Measurements from ENCODE around the gene TUBGCP6.
A peak's percentile ranks its signal among the peaks of the same experiment; 100 is the strongest.

Gene TUBGCP6

GRCh38 chr22:50238755-50239154 lies 6.1 kb downstream of the TUBGCP6 start:
- TF ChIP-seq, protein P1, sequence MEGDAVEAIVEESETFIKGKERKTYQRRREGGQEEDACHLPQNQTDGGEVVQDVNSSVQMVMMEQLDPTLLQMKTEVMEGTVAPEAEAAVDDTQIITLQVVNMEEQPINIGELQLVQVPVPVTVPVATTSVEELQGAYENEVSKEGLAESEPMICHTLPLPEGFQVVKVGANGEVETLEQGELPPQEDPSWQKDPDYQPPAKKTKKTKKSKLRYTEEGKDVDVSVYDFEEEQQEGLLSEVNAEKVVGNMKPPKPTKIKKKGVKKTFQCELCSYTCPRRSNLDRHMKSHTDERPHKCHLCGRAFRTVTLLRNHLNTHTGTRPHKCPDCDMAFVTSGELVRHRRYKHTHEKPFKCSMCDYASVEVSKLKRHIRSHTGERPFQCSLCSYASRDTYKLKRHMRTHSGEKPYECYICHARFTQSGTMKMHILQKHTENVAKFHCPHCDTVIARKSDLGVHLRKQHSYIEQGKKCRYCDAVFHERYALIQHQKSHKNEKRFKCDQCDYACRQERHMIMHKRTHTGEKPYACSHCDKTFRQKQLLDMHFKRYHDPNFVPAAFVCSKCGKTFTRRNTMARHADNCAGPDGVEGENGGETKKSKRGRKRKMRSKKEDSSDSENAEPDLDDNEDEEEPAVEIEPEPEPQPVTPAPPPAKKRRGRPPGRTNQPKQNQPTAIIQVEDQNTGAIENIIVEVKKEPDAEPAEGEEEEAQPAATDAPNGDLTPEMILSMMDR (IDR thresholded peaks at IDR 0.05; ENCODE audit: low read depth, low read length), result no peak
- TF ChIP-seq MAX (IDR thresholded peaks at IDR 0.05; ENCODE audit: low read depth, low read length), result no peak
- TF ChIP-seq POLR2A (IDR thresholded peaks at IDR 0.05; ENCODE audit: extremely low read depth, insufficient read length), result no peak
- no peak overlapping the region for H3K4me3 ChIP-seq (ENCODE audit: low read depth, low read length)
- no peak for DNase-seq (ENCODE audit: low read depth)

DNA sequence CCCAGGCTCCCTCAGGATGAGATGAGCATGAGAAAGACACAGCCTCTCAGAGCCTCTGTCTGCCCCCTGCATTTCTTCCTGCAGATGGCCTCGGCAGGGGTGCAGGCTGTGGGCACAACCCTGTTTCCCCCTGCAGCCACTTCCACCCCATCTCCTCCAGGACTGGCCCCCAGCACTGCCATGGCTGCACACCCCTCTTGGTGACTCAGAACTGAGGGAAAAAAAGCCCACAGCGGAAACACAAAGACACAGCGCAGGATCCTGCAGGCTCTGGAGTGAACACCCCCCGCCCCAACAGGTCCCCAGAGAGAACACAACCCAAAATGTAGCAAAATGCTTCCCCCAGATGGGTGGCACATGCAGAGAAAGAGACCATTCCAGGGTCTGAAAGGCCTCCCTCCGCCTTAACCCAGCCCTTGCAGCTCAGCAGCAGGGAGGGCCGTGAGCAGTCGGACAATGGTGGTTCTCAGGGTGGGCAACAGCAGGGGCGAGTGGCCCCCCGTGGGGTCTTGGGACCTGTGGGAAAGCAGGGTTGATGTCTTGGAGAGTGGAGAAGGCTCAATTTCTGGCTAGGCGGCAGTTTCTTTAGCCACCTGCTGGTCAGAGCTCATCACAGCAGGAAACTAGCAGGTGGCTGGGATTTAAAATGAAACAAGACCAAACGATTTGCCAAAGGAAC lies 8.0 kb downstream of the TUBGCP6 start:
- no peak for TF ChIP-seq MYC (IDR thresholded peaks at IDR 0.05; ENCODE audit: low read depth, low read length)
- TF ChIP-seq, protein P1 (IDR thresholded peaks at IDR 0.05; ENCODE audit: low read depth, low read length), result peak; percentile 46
- peak; percentile 88 for DNase-seq (ENCODE audit: low read depth)
- no peak overlapping the region for H3K4me3 ChIP-seq (ENCODE audit: low read depth, low read length)

DNA sequence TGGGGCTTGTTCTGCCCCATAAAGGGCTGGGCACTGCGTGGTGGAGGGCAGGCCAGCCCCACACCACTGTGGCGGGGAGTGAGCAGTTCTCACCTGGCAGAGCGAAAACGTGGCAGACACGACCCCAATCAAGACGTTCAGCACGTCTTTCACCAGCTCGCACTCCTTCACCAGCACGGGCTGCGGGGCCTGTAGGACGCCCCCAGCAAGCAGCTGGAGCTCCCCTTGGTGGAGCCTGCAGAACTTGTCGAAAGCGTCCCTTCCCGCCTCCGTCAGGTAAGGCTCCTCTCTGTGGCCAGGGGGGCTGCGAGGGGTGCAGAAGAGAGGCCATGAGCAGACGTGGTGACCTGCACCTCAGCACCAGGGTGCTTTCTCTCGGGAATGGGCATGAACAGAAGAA lies 11.6 kb downstream of the TUBGCP6 start:
- no peak for DNase-seq (ENCODE audit: low read depth)
- TF ChIP-seq, protein P1 (IDR thresholded peaks at IDR 0.05; ENCODE audit: low read depth, low read length), result no peak
- TF ChIP-seq MYC (IDR thresholded peaks at IDR 0.05; ENCODE audit: low read depth, low read length), result no peak
- no peak for TF ChIP-seq POLR2A (IDR thresholded peaks at IDR 0.05; ENCODE audit: extremely low read depth, insufficient read length)
- TF ChIP-seq MAX (IDR thresholded peaks at IDR 0.05; ENCODE audit: low read depth, low read length), result no peak
- no peak overlapping the region for H3K4me3 ChIP-seq (ENCODE audit: low read depth, low read length)

- no peak for DNase-seq (ENCODE audit: low read depth)
- no peak overlapping the region for H3K4me3 ChIP-seq (ENCODE audit: low read depth, low read length)
- TF ChIP-seq, protein P1 (IDR thresholded peaks at IDR 0.05; ENCODE audit: low read depth, low read length), result no peak
- TF ChIP-seq MAX (IDR thresholded peaks at IDR 0.05; ENCODE audit: low read depth, low read length), result no peak
- no peak for TF ChIP-seq POLR2A (IDR thresholded peaks at IDR 0.05; ENCODE audit: extremely low read depth, insufficient read length)
- TF ChIP-seq MYC (IDR thresholded peaks at IDR 0.05; ENCODE audit: low read depth, low read length), result no peak
These were observed 12.2 kb downstream of the TUBGCP6 start for GRCh38 chr22:50232481-50233151.

DNA sequence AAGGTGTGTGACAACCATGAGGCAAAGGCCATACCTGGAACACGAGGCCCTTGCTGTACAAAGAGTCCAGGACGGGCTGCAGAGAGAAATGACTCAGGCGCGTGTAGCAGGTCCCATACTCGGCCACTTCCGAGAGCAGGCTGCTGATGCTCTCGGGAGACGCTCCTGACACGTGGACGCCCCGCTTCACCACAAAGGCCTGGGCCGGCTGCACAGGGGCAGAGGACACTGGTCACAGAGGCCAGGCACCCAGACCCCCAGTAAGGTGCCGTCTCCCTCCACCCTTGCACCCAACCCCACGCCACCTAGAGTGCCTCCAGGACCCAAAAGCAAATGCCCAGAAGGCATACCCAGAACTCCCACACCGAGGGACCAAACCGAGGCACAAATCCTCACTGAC lies 15.5 kb downstream of the TUBGCP6 start:
- no peak overlapping the region for H3K4me3 ChIP-seq (ENCODE audit: low read depth, low read length)
- TF ChIP-seq POLR2A (IDR thresholded peaks at IDR 0.05; ENCODE audit: extremely low read depth, insufficient read length) (no peak), MYC (IDR thresholded peaks at IDR 0.05; ENCODE audit: low read depth, low read length) (no peak), MAX (IDR thresholded peaks at IDR 0.05; ENCODE audit: low read depth, low read length) (no peak)
- TF ChIP-seq, protein P1 (IDR thresholded peaks at IDR 0.05; ENCODE audit: low read depth, low read length), result no peak
- no peak for DNase-seq (ENCODE audit: low read depth)
